Tibial nerve (tissue), 4 donors: ENCODE measurements around the gene BMAL1.

Source experiments
- CTCF ChIP-seq, 5 experiments: fragments of 200-600 bp in 3 of 5; fragments of 450-650 bp in 2 of 5; sonication (generic) in 3 of 5; IDR thresholded peaks; one replicate each; pipeline ENCODE4 v1.5.1; 2016 to 2019; ENCODE audit warnings: antibody characterized with exemption in 5 of 5, mild to moderate bottlenecking in 3 of 5, moderate library complexity in 2 of 5
- EP300 ChIP-seq, 2 donors: sonication (generic); formaldehyde crosslinking; IDR thresholded peaks; one replicate each; pipeline ENCODE4 v1.6.1; 2017; ENCODE audit warnings: antibody characterized with exemption in 2 of 2, mild to moderate bottlenecking in 1 of 2

GRCh38 chr11:13367115-13367514, 89.5 kb downstream of the BMAL1 start:
- TF ChIP-seq CTCF (IDR thresholded peaks at IDR 0.05) (no peak), EP300 (IDR thresholded peaks at IDR 0.05) (no peak)
